ENCODE results near the gene ONECUT1. TPM values are rescaled to one million over a fixed set of nuclear protein-coding genes. Genes with fewer than 3 reads are reported as not detected.

The ONECUT1 gene
- total and polyA plus RNA-seq, 2 donors (not counting 3 experiments of a cell fraction or from before 2014, with no cell fraction given), result not detected

GRCh38 chr15:52801748-52802085 is 11.6 kb upstream of the ONECUT1 start:
- CTCF ChIA-PET, result interaction anchor here (1.3 kb wide), 1 partner anchor 19 kb away, joined by 3 read pairs; no protein-coding TSS in a partner anchor
- no peak overlapping the region for H2AFZ ChIP-seq (ENCODE audit: low read depth, low read length)
- no peaks in the 10 kb centered on the region for H3K9me3 ChIP-seq (replicated peaks; ENCODE audit: control insufficient read depth, insufficient read depth, low read length)
- POLR2A ChIA-PET, result no interaction called here
- H3K4me2 ChIP-seq (ENCODE audit: insufficient read depth, low read length), result no peak overlapping the region
- dilution Hi-C loops (cut with MboI; ENCODE audit: extremely low pct_ligation_motif_present, low sequenced_read_pairs), result no loop called here
- intact Hi-C loops (cut with micrococcal nuclease), result no loop called here
- no peak overlapping the region for H3K4me3 ChIP-seq (replicated peaks in 1 of 3; ENCODE audit: insufficient read depth in 1 of 3, low read depth in 1 of 3, low read length in 3 of 3)
- no peaks in the 10 kb centered on the region for H3K9me1 ChIP-seq (replicated peaks; ENCODE audit: control insufficient read depth, extremely low read depth, insufficient read depth, low read length)
- no peak overlapping the region for H3K9ac ChIP-seq (replicated peaks; ENCODE audit: extremely low read depth, insufficient read depth, low read length)
- TF ChIP-seq POLR2AphosphoS5 (IDR thresholded peaks at IDR 0.05; ENCODE audit: insufficient read depth, low read depth, low read length) (no peak), EZH2 (IDR thresholded peaks at IDR 0.05; ENCODE audit: borderline replicate concordance, low read depth, low read length, severe bottlenecking) (no peak), MYC (IDR thresholded peaks at IDR 0.05; ENCODE audit: low read depth, low read length) (no peak), GATA2 (IDR thresholded peaks at IDR 0.05; ENCODE audit: insufficient read depth, insufficient read length, low read depth, low read length) (no peak), JUN (IDR thresholded peaks at IDR 0.05; ENCODE audit: borderline replicate concordance, insufficient read depth, insufficient read length, low read depth) (no peak), MAX (IDR thresholded peaks at IDR 0.05; ENCODE audit: insufficient read depth, insufficient read length) (no peak)
- DNase-seq (ENCODE audit: low read depth, low spot score), result no peak
- no peaks in the 10 kb centered on the region for H4K20me1 ChIP-seq (replicated peaks; ENCODE audit: control insufficient read depth, extremely low read depth, insufficient read depth, low read length)
- no peak for FAIRE-seq
- peaks cover 88 to 98% of the 10 kb centered on the region in 2 experiments for H3K27me3 ChIP-seq (ENCODE audit: control insufficient read depth in 2 of 2, insufficient read depth in 2 of 2, low read length in 2 of 2)
- H3K36me3 ChIP-seq (ENCODE audit: control insufficient read depth in 2 of 2, extremely low read depth in 1 of 2, insufficient read depth in 2 of 2, low read length in 2 of 2), result no peaks in the 10 kb centered on the region
- H3K79me2 ChIP-seq (ENCODE audit: control insufficient read depth, insufficient read depth, low read length), result no peaks in the 10 kb centered on the region
- BruUV-seq (replicated peaks), result no TSS peak
- no peak overlapping the region for H3K27ac ChIP-seq (ENCODE audit: insufficient read depth, low read depth, low read length)
- peaks cover 8% of the 10 kb centered on the region for H3K4me1 ChIP-seq (ENCODE audit: control insufficient read depth, extremely low read depth, insufficient read depth, low read length)

Measured in endothelial cell of umbilical vein (primary cell).